Measurements from ENCODE around the gene CXCL16. TPM values are rescaled to one million over a fixed set of nuclear protein-coding genes. Genes with fewer than 3 reads are reported as not detected.

Gene CXCL16
- total RNA-seq, 2 experiments from 2014 or later, result 3.1 to 3.4 TPM

DNA sequence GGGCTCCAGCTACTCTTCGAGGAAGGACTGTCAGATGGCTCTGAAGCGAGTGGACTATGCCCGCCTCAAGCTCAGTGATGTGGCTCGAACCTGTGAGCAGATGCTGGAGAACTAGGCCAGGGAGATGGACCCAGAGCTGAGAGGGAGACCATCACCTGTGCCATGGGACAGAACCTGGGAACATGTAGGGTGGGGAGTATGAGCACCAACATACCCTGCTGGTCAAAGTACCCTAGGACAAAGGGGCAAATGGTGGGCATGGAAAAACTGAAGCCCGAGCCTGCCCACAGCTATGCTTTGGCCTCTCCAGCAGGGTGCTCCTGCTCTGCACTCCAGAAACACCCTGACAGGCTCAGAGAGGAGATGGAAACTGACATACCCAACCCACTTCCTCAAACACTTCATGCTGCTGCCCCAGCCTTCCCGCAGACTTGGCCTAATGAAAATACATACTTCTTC is 6.6 kb downstream of the CXCL16 start:
- intact Hi-C loops (cut with micrococcal nuclease), result loop anchor here (5.0 kb wide), 2 partner anchors 214 to 366 kb away; partner anchors contain the start of genes PFN1 and UBE2G1
- Mint-ChIP-seq H3K27ac (no peak overlapping the region), H3K36me3 (peaks cover 3% of the 10 kb centered on the region), H3K9me3 (no peaks in the 10 kb centered on the region), H3K4me1 (ENCODE audit: low read depth) (peaks cover 29% of the 10 kb centered on the region), H3K4me3 (peak overlapping the region; percentile 20), H3K27me3 (peaks cover under 1% of the 10 kb centered on the region)
- DNase-seq, result no peak
- ChIA-PET POLR2A (no interaction called here), CTCF (interaction anchor here (1.3 to 2.1 kb wide), 2 partner anchors 57 to 148 kb away, joined by 3 to 14 read pairs; no protein-coding TSS in a partner anchor)

DNA sequence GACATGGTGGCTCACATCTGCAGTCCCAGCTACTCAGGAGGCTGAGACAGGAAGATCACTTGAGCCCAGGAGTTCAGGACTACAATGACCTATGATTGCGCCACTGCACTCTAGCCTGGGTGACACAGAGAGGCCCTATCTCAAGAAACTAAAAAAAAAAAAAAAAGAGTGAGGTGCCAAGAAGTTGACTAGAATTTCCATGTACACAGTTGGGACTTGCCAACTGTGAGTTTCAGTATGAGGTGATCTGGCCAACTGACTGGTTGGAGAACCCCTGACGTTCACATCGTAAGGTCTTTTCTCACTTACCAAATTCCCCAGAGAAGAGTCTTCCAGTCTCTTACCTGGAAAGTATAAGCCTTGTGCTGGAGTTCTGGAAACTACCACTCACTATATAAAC is 11.6 kb downstream of the CXCL16 start:
- peaks cover 33% of the 10 kb centered on the region for H3K4me1 Mint-ChIP-seq (ENCODE audit: low read depth)
- CTCF ChIA-PET, result interaction anchor here (0.7 to 0.8 kb wide), 2 partner anchors 16 to 162 kb away, joined by 3 read pairs; no protein-coding TSS in a partner anchor

DNA sequence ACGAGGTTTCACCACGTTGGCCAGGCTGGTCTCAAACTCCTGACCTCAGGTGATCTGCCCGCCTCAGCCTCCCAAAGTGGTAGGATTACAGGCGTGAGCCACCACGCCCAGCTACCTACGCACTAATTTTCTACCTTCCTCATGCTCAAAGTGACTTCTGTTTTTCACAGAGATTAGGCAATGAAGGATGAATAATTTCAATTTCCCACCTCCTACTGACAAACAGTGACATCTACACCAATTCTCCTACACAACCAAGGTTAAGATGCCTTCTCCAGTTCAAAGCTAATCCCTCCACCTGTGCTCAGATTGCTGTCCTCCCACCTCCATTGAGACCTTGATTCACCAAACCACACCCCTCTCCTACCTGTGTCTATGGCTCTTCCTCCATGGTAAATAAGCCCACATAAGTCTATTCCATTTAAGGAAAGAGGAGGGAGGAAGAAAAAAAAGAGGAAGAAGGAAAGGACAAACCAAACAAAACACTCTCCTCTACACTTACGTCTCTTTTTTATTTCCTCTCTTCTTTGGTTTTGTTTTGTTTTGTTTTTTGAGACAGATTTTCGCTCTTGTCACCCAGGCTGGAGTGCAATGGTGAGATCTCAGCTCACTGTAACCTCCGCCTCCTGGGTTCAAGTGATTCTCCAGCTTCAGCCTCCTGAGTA is 13.9 kb downstream of the CXCL16 start:
- intact Hi-C loops (cut with micrococcal nuclease), result no loop called here
- peak overlapping the region; percentile 30 for H3K27ac Mint-ChIP-seq
- H3K4me3 Mint-ChIP-seq, result no peak overlapping the region
- H3K27me3 Mint-ChIP-seq, result no peaks in the 10 kb centered on the region
- no peaks in the 10 kb centered on the region for H3K36me3 Mint-ChIP-seq
- H3K4me1 Mint-ChIP-seq (ENCODE audit: low read depth), result peaks cover 27% of the 10 kb centered on the region
- ChIA-PET CTCF (interaction anchor here (0.8 to 1.7 kb wide), 2 partner anchors 16 to 17 kb away, joined by 3 to 6 read pairs; partner anchors contain the start of gene ARRB2), POLR2A (no interaction called here)
- DNase-seq, result no peak
- no peaks in the 10 kb centered on the region for H3K9me3 Mint-ChIP-seq

More for the DNA sequence above, 11.6 kb downstream of the CXCL16 start:
- Mint-ChIP-seq H3K9me3 (no peaks in the 10 kb centered on the region), H3K4me3 (peak overlapping the region; percentile 33), H3K36me3 (peaks cover 3% of the 10 kb centered on the region), H3K27ac (peak overlapping the region; percentile 85), H3K27me3 (no peaks in the 10 kb centered on the region)
- POLR2A ChIA-PET, result interaction anchor here (1.1 to 1.6 kb wide), 3 partner anchors 14 to 352 kb away, joined by 3 to 5 read pairs (median 4); no protein-coding TSS in a partner anchor
- intact Hi-C loops (cut with micrococcal nuclease), result loop anchor here (1.0 kb wide), 3 partner anchors 14 to 32 kb away; no protein-coding TSS in a partner anchor
- peak; percentile 70 for DNase-seq

DNA sequence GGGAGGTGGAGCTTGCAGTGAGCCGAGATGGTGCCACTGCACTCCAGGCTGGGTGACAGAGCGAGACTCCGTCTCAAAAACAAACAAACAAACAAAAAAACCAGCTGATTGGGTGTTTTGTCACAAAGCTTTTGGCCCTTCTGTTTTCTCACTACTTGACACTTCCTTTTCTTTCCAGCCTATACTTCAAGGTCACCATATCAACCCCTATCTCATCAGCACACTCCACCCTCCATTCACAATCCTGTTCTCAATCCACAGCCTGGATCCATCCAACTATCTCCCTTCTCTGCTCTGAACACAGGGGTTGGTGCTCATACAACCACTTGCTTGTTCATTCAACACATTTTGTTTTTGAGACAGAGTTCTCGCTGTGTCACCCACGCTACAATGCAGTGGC is 15.1 kb downstream of the CXCL16 start:
- H3K9me3 Mint-ChIP-seq, result no peaks in the 10 kb centered on the region
- no peak for DNase-seq
- H3K36me3 Mint-ChIP-seq, result peaks cover 7% of the 10 kb centered on the region
- ChIA-PET POLR2A (no interaction called here), CTCF (interaction anchor here (0.7 kb wide), 1 partner anchor 12 kb away, joined by 3 read pairs; no protein-coding TSS in a partner anchor)
- no peak overlapping the region for H3K27ac Mint-ChIP-seq
- intact Hi-C loops (cut with micrococcal nuclease), result no loop called here
- H3K4me3 Mint-ChIP-seq, result no peak overlapping the region
- H3K27me3 Mint-ChIP-seq, result no peaks in the 10 kb centered on the region
- H3K4me1 Mint-ChIP-seq (ENCODE audit: low read depth), result peaks cover 22% of the 10 kb centered on the region

DNA sequence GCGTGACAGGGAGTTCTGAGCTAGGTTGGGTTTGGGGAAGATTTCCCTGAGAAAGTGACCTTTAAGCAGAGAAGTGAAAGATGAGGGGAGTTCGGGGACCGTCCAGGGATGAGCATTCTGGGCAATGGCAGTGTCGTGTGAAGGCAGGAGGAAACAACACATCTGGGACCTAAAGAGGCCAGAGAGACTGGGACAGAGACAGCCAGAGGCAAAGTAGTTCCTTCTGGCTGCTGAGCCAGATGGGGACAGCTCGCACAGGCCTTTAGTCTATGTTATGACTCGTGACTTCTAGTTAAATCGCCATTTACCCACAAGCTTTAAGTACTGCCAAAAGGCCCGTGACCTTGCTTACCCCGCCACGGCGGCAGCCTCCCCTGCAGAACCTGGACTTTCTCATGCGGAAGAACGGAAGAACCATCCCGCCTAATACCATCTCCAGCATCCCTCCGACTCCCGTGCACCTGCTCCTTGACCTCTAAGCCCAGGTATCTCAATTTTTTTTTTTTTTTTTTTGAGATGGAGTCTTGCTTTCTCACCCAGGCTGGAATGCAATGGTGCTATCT is 17.0 kb downstream of the CXCL16 start:
- Mint-ChIP-seq H3K4me1 (ENCODE audit: low read depth) (peaks cover 9% of the 10 kb centered on the region), H3K9me3 (no peaks in the 10 kb centered on the region), H3K27ac (no peak overlapping the region), H3K27me3 (no peaks in the 10 kb centered on the region), H3K36me3 (peaks cover 19% of the 10 kb centered on the region), H3K4me3 (no peak overlapping the region)
- POLR2A ChIA-PET, result no interaction called here
- CTCF ChIA-PET, result no interaction called here
- no peak for DNase-seq
- intact Hi-C loops (cut with micrococcal nuclease), result no loop called here

DNA sequence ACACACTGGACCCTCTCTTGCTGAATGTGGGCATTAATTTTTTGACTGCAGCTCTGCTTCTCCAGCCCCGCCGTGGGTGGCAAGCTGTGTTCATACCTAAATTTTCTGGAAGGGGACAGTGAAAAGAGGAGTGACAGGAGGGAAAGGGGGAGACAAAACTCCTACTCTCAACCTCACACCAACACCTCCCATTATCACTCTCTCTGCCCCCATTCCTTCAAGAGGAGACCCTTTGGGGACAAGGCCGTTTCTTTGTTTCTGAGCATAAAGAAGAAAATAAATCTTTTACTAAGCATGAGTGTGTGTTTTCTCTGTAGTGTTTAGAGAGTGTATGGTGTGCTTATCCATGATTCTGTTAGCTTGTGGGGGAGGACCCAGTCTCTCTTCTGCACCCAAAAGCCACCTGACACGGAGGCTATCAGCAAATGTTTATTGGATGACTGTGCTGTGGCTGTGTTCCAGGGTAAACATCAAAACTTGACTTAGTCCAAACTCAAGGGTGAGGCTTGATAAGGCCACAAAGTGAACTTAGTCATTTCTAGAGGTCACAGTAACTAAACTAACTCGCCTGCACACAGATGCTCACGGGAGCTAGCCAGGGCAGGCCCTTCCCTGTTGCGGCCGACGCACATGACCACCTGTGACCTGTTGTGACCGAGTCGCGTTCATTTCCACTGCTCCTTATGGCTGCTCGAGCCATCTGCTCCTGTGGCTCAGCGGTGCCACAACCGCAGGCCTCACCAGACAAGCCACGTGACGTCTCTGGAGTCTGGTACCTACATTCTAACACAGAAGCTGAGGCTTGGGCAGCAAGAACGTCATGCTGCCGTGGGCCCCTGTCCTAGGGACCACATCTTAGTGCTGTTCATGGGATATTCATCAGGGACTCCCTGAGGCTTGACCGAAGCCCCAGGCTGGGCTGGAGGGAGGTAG is 18.3 kb downstream of the CXCL16 start:
- DNase-seq, result no peak
- Mint-ChIP-seq H3K27ac (peak overlapping the region; percentile 47), H3K36me3 (peaks cover 26% of the 10 kb centered on the region), H3K4me1 (ENCODE audit: low read depth) (peaks cover 5% of the 10 kb centered on the region), H3K27me3 (no peaks in the 10 kb centered on the region), H3K9me3 (no peaks in the 10 kb centered on the region), H3K4me3 (no peak overlapping the region)
- intact Hi-C loops (cut with micrococcal nuclease), result no loop called here
- POLR2A ChIA-PET, result interaction anchor here (0.6 to 1.2 kb wide), 3 partner anchors 10 to 444 kb away, joined by 3 to 5 read pairs (median 4); no protein-coding TSS in a partner anchor
- CTCF ChIA-PET, result no interaction called here

DNA sequence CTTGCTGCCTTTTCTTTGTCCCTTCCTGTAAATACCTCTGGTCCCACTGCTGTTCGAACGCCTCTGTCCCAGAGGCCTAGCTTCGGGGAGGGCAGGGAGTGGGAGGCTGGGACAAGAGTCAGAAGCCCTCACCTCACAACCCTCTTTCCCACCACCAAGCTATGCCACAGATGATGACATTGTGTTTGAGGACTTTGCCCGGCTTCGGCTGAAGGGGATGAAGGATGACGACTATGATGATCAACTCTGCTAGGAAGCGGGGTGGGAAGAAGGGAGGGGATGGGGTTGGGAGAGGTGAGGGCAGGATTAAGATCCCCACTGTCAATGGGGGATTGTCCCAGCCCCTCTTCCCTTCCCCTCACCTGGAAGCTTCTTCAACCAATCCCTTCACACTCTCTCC is 18.9 kb downstream of the CXCL16 start:
- H3K36me3 Mint-ChIP-seq, result peaks cover 29% of the 10 kb centered on the region
- CTCF ChIA-PET, result no interaction called here
- POLR2A ChIA-PET, result interaction anchor here (1.0 to 1.2 kb wide), 2 partner anchors 9 to 69 kb away, joined by 4 to 5 read pairs; no protein-coding TSS in a partner anchor

DNA sequence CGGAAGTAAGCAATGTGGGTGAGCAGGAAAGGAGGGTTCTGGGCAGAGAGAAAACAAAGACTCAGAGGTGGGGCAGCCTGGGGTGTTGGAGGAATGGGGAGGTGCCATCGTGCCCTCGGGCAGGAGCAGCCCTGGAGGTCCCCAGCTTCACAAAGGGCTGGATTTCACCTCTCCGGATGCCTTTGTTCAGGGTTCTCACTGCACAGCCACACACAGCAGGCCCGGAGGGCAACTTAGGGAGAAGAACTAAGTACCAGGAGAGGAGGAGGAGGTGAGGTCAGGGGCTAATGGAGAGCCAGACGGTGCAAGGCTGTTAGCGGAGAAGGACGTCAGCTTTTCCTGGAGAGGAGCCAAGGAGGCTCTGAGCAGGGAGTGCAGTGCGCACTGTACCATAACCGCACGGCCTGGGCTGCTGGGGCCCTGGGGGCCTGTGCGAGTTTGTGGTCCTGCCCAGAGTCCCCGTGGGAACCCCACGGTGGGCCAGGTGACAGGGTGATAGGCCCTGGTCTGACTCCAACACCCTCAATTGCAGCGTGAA is 20.0 kb downstream of the CXCL16 start:
- ChIA-PET CTCF (no interaction called here), POLR2A (no interaction called here)
- Mint-ChIP-seq H3K27me3 (no peaks in the 10 kb centered on the region), H3K27ac (peak overlapping the region; percentile 10), H3K36me3 (peaks cover 38% of the 10 kb centered on the region), H3K4me3 (no peak overlapping the region), H3K9me3 (no peaks in the 10 kb centered on the region), H3K4me1 (ENCODE audit: low read depth) (peaks cover 12% of the 10 kb centered on the region)
- DNase-seq, result no peak
- intact Hi-C loops (cut with micrococcal nuclease), result loop anchor here (10.0 kb wide), 1 partner anchor 575 kb away; the partner anchor contains the start of genes CYB5D2 and ZZEF1

More for the DNA sequence above, 18.9 kb downstream of the CXCL16 start:
- no peak overlapping the region for H3K27ac Mint-ChIP-seq
- no peak overlapping the region for H3K4me3 Mint-ChIP-seq
- no peaks in the 10 kb centered on the region for H3K27me3 Mint-ChIP-seq
- intact Hi-C loops (cut with micrococcal nuclease), result no loop called here
- no peaks in the 10 kb centered on the region for H3K9me3 Mint-ChIP-seq
- no peak for DNase-seq
- peaks cover 4% of the 10 kb centered on the region for H3K4me1 Mint-ChIP-seq (ENCODE audit: low read depth)

DNA sequence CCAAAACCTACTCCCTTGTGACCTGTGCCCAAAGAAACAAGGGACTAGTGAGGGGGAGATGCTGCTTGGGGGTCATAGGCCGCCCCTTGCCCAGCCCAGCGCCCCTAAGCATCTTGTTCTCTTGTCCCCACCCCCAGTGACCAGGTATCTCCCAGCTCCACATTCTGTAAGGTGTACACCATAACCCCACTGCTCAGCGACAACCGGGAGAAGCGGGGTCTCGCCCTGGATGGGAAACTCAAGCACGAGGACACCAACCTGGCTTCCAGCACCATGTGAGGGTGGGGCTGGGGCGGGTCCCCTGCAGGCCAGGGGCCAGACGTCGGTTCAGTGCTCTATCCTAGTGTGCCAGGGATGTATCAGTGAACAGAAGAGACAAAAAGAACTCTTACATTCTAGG is 20.6 kb downstream of the CXCL16 start:
- H3K27me3 Mint-ChIP-seq, result no peaks in the 10 kb centered on the region
- H3K4me1 Mint-ChIP-seq (ENCODE audit: low read depth), result peaks cover 16% of the 10 kb centered on the region
- DNase-seq, result no peak
- ChIA-PET POLR2A (no interaction called here), CTCF (no interaction called here)
- intact Hi-C loops (cut with micrococcal nuclease), result loop anchor here (10.0 kb wide), 1 partner anchor 574 kb away; the partner anchor contains the start of genes CYB5D2 and ZZEF1
- peak overlapping the region; percentile 10 for H3K27ac Mint-ChIP-seq
- no peaks in the 10 kb centered on the region for H3K9me3 Mint-ChIP-seq
- H3K4me3 Mint-ChIP-seq, result no peak overlapping the region
- H3K36me3 Mint-ChIP-seq, result peaks cover 38% of the 10 kb centered on the region

DNA sequence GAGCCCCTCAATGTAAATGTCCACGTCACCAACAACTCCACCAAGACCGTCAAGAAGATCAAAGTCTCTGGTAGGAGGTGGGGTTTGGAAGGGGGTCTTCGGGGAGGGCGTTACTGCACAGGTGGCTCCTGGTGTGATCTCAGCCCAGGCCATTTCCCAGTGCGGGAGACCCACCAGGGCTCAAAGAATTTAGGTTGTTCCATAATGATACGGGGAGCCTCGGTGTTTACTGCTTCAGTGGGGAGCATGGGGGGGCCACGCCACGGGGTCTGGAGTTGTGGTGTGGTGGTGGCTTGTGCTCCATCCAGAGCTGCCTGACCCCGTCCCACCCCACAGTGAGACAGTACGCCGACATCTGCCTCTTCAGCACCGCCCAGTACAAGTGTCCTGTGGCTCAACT is 21.5 kb downstream of the CXCL16 start:
- no peak for DNase-seq
- Mint-ChIP-seq H3K27me3 (no peaks in the 10 kb centered on the region), H3K4me1 (ENCODE audit: low read depth) (peaks cover 22% of the 10 kb centered on the region), H3K4me3 (no peak overlapping the region), H3K36me3 (peaks cover 40% of the 10 kb centered on the region), H3K9me3 (no peaks in the 10 kb centered on the region), H3K27ac (no peak overlapping the region)
- ChIA-PET POLR2A (no interaction called here), CTCF (no interaction called here)
- intact Hi-C loops (cut with micrococcal nuclease), result loop anchor here (10.0 kb wide), 1 partner anchor 573 kb away; the partner anchor contains the start of genes CYB5D2 and ZZEF1

DNA sequence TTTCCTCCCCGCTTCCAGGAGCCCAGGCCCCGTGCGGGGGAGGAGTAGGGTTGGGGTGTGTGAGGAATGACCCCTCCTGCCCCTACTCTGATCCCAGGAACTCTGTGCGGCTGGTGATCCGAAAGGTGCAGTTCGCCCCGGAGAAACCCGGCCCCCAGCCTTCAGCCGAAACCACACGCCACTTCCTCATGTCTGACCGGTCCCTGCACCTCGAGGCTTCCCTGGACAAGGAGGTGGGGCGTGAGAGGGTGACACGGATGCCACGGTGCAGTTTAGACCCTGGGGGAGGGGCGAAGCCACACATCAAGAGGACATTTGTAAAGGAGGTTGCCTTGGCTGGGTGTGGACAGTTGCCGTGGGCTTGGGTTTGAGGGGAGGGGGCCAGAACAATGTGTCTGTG is 21.9 kb downstream of the CXCL16 start:
- no peak for DNase-seq
- no peaks in the 10 kb centered on the region for H3K9me3 Mint-ChIP-seq
- POLR2A ChIA-PET, result no interaction called here
- intact Hi-C loops (cut with micrococcal nuclease), result loop anchor here (10.0 kb wide), 1 partner anchor 573 kb away; the partner anchor contains the start of genes CYB5D2 and ZZEF1
- H3K27ac Mint-ChIP-seq, result no peak overlapping the region
- CTCF ChIA-PET, result no interaction called here
- no peak overlapping the region for H3K4me3 Mint-ChIP-seq
- H3K4me1 Mint-ChIP-seq (ENCODE audit: low read depth), result peaks cover 25% of the 10 kb centered on the region
- peaks cover 40% of the 10 kb centered on the region for H3K36me3 Mint-ChIP-seq
- no peaks in the 10 kb centered on the region for H3K27me3 Mint-ChIP-seq
